GM19238 (cell line): ENCODE data around the gene ENTR1.
"Not testable (repeated sequence)": the region's sequence is repeated elsewhere in the genome, so short reads cannot be mapped to it uniquely, and the experiment has no call there.

Experiments used
- DNase-seq: peaks from one replicate; pipeline ENCODE4 v3.0.0; 2011; ENCODE audit warnings: low spot score; ENCODE audit not compliant: insufficient read length

Gene ENTR1

GRCh38 chr9:136438548-136439480 is 28.4 kb upstream of the ENTR1 start:
- peak; percentile 82 for DNase-seq

- no peak for DNase-seq
These were observed 27.6 kb upstream of the ENTR1 start for GRCh38 chr9:136437839-136438547.

- no peak for DNase-seq
These were observed 27.0 kb upstream of the ENTR1 start for GRCh38 chr9:136437430-136437829.

DNA sequence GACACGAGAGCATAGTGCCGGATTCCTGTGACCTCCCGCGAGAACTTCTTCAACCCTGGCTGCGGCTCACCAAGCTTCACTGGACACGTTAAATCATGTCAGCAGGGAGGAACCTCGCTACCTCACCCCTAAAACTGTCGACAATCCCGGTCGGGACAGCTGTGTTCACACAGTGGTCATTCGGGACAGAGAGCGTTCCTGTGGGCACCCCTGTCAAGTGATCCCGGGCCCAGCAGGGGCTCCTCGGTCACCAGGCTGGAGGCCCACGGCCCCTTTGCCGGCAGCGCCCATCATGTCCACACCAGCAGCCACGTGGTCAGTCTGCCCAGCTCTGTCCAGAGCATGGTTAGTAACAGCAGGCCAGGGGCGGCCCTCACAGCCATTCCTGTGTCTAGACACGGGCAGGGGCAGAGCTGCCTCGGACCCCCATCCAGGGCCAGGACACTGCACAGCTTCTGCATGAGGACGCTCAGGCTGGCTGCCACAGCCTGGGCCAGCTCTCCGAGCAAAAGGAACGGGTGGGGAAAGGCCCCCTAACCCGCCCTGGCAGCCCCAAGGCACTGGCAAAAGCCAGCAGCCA is 25.7 kb upstream of the ENTR1 start:
- DNase-seq = no peak

DNA sequence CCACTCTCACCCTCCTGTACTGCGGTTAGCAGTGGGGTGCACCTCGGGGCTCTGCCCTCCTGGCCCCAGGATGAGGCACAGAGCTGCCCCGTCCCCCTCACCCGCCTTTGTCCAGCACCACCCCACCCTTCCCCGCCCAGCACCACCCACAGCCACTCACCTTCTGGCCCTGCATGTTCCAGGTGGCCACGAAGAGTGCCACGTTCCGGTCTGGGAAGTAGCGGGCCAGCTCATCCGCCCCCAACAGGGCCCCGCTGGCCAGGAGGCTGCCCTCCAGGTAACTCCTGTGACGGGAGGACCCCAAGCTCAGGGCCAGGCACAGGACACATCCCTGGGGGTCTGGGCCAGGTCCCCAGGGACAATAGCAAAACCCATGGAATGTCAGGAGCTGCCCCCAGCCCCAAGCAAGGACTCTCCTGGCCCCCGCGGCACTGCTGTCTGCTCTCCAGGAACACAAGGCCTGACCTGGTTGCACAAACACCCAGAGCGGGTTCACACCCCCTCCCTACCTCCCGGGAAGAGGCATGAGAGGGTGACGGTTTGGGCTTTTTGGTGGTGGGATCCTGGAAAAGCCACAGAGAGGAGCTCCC is 24.3 kb upstream of the ENTR1 start:
- DNase-seq = no peak

DNA sequence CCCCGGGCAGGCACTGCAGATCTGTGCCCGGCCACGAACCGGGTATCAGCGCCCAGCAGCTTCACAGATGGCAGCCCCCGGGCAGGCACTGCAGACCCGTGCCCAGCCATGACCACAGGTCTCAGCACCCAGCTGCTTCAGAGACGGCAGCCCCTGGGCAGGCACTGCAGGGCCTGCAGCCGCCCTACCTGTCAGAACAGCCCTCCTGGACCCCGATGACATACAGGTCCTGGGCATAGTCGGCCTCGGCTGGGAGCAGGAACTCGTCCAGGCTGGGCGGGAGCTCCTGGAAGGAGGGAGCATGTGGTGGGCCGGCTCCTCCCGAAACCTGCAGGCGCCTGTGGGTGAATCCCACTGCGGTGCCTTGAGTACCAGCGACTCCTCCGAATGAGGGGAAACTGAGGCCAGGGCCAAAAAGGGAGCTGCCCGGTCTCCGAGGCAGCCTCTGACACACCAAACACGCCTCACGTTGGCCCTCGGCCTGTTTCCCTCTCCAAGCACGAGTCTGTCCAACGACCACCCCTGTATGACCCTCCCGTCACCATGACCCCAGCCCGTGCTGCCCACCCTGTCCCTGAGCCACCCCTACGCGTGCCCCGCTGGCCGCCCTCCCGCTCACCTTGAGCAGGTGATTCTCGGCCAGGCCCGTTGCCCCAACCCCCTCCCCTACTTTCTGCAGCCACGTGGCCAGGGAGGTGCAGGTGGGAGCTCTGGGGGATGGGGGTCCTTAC is 23.6 kb upstream of the ENTR1 start:
- DNase-seq = no peak

DNA sequence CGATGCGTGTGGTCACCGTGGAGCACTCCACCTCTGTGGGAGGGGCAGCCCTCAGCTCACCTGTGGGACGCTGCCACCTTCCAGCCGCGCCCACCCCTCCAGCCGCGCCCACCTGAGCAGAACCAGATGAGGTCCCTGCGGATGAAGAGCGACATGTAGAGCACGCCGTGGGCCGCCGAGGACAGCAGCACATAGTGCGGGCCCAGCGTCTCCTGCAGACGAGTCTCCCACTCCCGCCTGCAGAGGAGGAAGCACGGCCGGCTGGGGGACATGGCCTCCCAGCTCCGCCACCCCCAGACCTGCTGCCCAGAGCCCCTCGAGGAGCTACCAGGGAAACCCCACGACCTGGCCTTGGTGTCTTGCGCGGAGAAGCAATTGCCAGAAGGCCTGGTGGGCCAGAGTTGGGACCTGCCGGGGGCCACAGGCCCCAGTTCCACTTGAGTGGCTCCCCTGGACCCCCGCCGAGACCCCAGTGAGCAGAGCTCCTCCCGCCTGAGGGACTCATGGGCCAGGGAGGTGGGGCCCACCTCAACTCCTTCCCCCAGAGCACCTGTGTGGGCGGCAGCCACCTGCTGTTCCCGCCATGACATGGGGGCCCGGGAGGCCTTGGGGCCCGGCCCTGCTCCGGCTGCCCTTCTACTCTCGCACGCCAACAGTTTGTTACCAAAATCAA is 22.8 kb upstream of the ENTR1 start:
- no peak for DNase-seq

GRCh38 chr9:136432591-136432990 is 22.2 kb upstream of the ENTR1 start:
- DNase-seq = no peak

DNA sequence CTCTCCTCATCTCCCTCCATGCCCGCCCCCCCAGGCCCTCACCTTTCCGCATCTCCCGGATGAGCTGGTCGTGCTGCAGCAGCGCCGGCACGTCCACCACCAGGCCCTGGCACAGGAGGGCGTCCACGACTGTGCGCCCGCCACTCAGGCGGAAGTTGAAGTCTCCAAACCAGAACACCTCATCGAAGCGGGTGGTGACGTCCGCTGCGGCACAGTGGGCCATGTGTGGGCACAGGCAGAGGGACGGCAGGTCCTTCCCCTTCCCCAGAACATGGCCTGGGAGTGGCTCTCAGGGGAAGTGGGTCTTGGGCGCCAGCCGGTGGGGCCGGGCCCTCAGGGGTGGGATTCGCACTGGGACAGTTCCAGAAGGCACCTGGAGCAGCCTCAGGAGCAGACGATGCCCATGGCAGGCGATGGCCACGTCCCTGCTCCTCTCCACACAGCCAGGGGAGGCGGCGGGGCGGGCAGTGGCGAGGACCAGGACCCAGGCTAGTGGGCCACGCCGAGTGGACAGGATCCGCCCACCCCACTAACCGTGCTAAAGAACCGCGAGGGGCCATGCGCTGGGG is 21.5 kb upstream of the ENTR1 start:
- no peak for DNase-seq

DNA sequence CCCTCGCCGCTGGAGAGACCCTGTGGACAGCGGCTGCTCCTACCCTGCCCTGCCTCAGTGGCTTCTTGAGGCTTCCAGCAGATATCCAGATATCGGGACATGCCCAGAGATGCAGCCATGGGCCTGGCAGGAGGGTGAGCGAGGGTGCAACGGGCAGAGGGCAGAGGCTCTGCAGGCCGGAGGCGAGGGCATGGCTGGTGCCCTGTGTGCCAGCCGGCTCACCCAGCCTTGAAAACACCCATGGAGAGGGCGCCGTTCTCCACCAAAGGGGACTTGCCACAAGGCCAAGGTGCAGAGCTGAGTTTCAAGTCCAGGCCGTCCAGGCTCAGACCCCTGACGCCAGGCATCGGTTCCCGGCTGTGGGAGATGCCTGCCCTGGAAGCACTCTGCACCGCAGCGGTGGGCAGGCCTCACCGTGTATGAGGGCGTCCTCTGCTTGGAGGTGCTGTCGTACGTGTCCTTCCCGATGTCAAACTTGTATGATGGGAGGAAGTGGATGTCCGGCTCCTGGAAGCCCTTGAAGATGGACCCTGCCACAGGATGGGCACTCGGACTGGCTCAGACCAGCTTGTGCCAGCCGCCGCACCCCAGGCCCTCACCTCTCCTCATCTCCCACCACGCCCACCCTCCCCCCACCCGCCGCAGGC is 20.3 kb upstream of the ENTR1 start:
- no peak for DNase-seq

DNA sequence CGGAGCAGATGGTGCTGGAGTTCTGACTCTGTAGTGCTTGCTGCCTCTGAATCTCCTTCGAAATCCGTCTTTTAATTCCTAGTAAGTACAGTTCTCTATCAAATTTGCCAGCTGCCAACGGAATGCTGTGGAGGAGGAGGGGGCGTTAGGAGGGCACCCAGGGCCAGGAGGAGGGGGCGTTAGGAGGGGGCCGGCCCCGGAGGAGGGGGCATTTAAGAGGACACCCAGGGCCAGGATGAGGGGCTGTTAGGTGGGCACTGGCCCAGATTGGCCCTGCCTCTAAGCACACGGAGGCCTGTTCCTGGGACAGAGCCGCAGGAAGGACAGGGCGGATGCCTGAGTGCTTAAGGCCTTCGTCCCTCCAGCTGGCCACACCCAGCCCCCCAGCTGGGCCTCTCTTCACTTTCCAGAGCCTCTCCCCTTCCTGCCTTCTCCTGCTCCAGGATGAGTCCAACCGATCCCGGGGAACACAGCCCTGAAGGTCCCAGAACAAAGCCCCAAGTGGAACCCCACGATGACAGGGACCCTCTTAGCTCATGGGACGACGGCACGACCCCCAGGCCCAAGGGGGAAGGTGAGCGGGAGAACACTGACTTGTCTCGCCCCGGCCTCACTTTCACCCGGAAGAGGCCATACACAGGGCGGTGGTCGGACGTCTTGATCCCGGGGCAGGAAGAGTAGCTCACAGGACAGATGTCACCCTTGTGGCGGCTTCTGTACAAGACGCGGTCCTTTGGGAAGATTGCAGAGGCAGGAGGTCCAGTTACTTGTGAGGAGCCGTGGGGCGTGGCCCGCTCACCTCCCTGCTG is 19.5 kb upstream of the ENTR1 start:
- DNase-seq = no peak

- DNase-seq = no peak
These were observed 18.7 kb upstream of the ENTR1 start for GRCh38 chr9:136429075-136429628.

- no peak for DNase-seq
These were observed 16.4 kb upstream of the ENTR1 start for GRCh38 chr9:136426787-136427186.

- not testable (repeated sequence) for DNase-seq
These were observed 15.0 kb upstream of the ENTR1 start for GRCh38 chr9:136425367-136425766.

DNA sequence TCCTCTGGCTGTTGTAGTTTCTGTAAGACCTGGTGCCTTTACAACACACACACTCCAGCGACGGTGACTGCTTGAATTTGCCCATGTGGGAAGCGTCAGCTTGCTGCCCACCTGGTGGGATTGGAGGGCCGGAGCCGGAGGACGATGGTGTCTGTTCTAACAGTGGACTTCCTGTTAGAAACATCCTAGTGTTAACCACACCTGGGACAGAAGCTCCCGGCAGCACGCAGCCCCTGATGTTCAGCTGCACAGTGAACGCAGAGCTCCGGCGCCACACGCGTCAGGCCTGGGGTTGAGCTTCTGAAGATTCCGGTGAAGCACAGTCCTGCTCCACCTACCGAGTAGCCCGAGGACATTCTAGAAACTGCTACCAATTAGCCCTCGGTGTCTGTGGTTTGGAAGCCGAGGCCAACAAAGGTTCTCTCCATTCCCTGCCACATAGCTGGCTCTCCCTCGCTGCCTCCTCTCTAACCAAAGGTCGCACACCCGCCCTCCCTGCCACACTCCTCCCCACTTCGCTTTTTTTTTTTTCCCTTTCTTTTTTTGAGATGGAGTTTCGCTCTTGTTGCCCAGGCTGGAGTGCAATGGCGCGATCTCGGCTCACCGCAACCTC is 14.4 kb upstream of the ENTR1 start:
- no peak for DNase-seq

- DNase-seq = no peak
These were observed 13.2 kb upstream of the ENTR1 start for GRCh38 chr9:136423432-136424146.

DNA sequence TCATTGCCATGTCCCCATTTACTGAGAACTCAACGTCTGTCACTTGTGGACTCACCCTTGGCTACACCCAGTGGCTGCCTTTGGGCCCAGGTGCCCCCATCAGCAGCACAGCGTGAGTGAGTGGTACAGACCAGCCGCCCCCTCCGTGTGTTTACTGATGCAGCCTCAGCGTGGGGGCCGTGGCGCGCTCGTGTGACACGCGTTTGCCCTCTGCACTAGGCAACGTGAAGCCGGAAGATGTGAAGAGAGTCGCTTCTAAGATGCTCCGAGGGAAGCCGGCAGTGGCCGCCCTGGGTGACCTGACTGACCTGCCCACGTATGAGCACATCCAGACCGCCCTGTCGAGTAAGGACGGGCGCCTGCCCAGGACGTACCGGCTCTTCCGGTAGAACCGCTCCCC is 12.5 kb upstream of the ENTR1 start:
- DNase-seq = no peak

DNA sequence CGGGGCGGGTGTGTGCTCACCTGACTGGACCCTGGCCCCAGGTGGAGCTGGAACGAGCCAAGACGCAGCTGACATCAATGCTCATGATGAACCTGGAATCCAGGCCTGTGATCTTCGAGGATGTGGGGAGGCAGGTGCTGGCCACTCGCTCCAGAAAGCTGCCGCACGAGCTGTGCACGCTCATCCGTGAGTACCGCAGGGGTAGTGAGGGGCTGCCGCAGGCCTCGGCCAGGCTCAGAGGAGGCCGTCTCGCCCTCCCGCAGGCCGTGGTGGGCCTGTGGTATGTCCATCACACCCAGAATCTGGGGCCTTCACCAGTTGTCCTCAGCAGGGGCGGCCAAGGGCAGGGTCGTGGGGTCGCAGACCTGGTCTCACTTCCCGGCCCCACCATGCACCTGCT is 11.4 kb upstream of the ENTR1 start:
- no peak for DNase-seq
